Measurements from ENCODE around the gene AKR1C1. TPM values are rescaled to one million over a fixed set of nuclear protein-coding genes. Genes with fewer than 3 reads are reported as not detected.
"Not testable (repeated sequence)": the region's sequence is repeated elsewhere in the genome, so short reads cannot be mapped to it uniquely, and the experiment has no call there.

The AKR1C1 gene
- total RNA-seq, 1 donor from 2014 or later, result 63.2 TPM

GRCh38 chr10:4981722-4982471 lies 18.7 kb downstream of the AKR1C1 start:
- peak; percentile 70 for DNase-seq (ENCODE audit: low read depth)

DNA sequence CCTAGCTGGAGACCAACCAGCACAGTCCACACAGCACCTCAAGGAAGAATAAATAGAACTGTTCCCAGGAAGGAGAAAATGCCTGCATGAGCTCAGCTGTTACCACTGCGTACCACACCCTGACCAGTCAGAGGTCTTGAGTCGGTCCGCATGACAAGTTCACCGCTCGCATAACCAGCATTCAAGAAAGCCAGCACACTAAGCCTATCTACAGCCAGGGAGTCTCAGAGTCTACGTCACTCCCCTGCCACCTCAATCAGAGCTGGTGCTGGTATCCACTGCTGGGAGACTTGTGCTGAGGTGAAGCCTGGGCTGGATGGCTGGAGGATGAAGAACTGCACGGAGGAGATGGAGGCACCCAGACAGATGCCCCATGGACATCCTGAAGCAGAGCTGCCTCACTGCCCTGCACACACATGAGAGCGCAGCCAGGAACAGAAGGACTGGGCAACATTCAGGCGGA lies 19.6 kb downstream of the AKR1C1 start:
- Histone ChIP-seq H3K27me3 (ENCODE audit: control insufficient read depth, insufficient read depth, low read length) (no peaks in the 10 kb centered on the region), H3K4me3 (ENCODE audit: low read depth, low read length) (no peak overlapping the region), H3K36me3 (ENCODE audit: control insufficient read depth, insufficient read depth, low read length) (no peaks in the 10 kb centered on the region)
- no peak for TF ChIP-seq CTCF (IDR thresholded peaks at IDR 0.05; ENCODE audit: insufficient read depth, low read length, severe bottlenecking)
- DNase-seq (ENCODE audit: low read depth) (peak; percentile 36), FAIRE-seq (no peak)

More at GRCh38 chr10:4981722-4982471, 18.7 kb downstream of the AKR1C1 start:
- no peaks in the 10 kb centered on the region for H3K36me3 ChIP-seq (ENCODE audit: control insufficient read depth, insufficient read depth, low read length)
- H3K27me3 ChIP-seq (ENCODE audit: control insufficient read depth, insufficient read depth, low read length), result no peaks in the 10 kb centered on the region
- TF ChIP-seq CTCF (IDR thresholded peaks at IDR 0.05; ENCODE audit: insufficient read depth, low read length, severe bottlenecking), result peak; percentile 74
- no peak overlapping the region for H3K4me3 ChIP-seq (ENCODE audit: low read depth, low read length)
- FAIRE-seq, result no peak

DNA sequence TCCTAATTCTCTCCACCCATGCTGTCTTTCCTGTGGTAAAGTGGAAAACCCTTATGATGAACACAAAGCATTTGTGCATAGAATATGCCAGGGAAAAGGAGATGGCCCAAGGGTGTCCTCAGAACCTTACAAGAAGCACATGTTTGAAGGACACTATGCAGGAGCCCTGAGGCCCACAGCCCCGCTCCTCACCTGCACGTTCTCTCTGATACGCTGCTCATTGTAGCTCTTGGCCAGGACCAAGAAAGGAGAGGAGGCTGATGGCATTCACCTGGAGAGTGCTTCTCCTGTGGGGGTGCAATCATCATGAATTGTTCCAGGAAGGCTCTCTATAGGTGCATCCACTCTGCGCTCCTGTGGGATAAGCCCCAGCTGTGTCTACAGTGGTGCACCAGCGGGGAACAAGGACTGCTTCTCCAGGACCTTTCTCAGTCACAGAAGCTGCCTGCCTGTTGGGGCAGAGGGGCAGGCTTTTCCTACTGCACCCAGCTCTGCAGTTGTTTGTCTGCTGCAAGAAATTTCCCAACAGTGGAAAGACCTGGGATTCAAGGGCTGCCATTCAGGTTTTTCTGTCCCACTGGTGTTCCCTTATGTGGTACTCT lies 20.5 kb downstream of the AKR1C1 start:
- H3K36me3 ChIP-seq (ENCODE audit: control insufficient read depth, insufficient read depth, low read length), result no peaks in the 10 kb centered on the region
- DNase-seq (ENCODE audit: low read depth) (no peak), FAIRE-seq (no peak)
- no peak overlapping the region for H3K4me3 ChIP-seq (ENCODE audit: low read depth, low read length)
- H3K27me3 ChIP-seq (ENCODE audit: control insufficient read depth, insufficient read depth, low read length), result no peaks in the 10 kb centered on the region
- no peak for TF ChIP-seq CTCF (IDR thresholded peaks at IDR 0.05; ENCODE audit: insufficient read depth, low read length, severe bottlenecking)

DNA sequence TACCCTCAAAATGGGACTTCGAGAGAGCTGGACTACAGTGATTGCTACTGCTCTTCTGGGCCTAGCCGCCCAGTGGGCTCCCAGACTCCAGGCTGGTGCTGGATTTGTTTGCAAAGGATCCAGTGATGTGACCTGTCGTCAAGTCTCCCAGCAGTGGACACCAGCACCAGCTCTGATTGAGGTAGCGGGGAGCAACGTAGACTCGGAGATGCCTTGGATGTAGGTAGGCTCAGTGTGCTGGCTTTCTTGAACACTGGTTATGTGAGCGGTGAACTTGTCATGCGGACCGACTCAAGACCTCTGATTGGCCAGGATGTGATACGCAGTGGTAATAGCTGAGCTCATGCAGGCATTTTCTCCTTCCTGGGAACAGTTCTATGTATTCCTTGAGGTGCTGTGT lies 21.0 kb downstream of the AKR1C1 start:
- H3K4me3 ChIP-seq (ENCODE audit: low read depth, low read length), result no peak overlapping the region
- FAIRE-seq, result peak; percentile 82

GRCh38 chr10:4984971-4985594 lies 21.9 kb downstream of the AKR1C1 start:
- FAIRE-seq (no peak), DNase-seq (ENCODE audit: low read depth) (no peak)
- Histone ChIP-seq H3K4me3 (ENCODE audit: low read depth, low read length) (no peak overlapping the region), H3K36me3 (ENCODE audit: control insufficient read depth, insufficient read depth, low read length) (no peaks in the 10 kb centered on the region), H3K27me3 (ENCODE audit: control insufficient read depth, insufficient read depth, low read length) (no peaks in the 10 kb centered on the region)
- TF ChIP-seq CTCF (IDR thresholded peaks at IDR 0.05; ENCODE audit: insufficient read depth, low read length, severe bottlenecking), result no peak

More for the DNA sequence above, 21.0 kb downstream of the AKR1C1 start:
- no peaks in the 10 kb centered on the region for H3K27me3 ChIP-seq (ENCODE audit: control insufficient read depth, insufficient read depth, low read length)
- H3K36me3 ChIP-seq (ENCODE audit: control insufficient read depth, insufficient read depth, low read length), result no peaks in the 10 kb centered on the region
- no peak for TF ChIP-seq CTCF (IDR thresholded peaks at IDR 0.05; ENCODE audit: insufficient read depth, low read length, severe bottlenecking)
- DNase-seq (ENCODE audit: low read depth), result no peak

- not testable (repeated sequence) for H3K27me3 ChIP-seq (ENCODE audit: control insufficient read depth, insufficient read depth, low read length); DNase-seq (ENCODE audit: low read depth); H3K4me3 ChIP-seq (ENCODE audit: low read depth, low read length); FAIRE-seq; H3K36me3 ChIP-seq (ENCODE audit: control insufficient read depth, insufficient read depth, low read length)
These were observed 24.9 kb downstream of the AKR1C1 start for GRCh38 chr10:4988000-4988641.

Data from bronchial epithelial cell (primary cell).